WI38 (cell line): ENCODE data around the gene SYNDIG1.

Experiments
- H3K4me3 ChIP-seq: 2 replicates; pipeline ENCODE4 v1.5.1; 2011; ENCODE audit warnings: low read depth, mild to moderate bottlenecking, control low read depth, low read length
- TF ChIP-seq, protein P1 (sequence below): IDR thresholded peaks from 2 replicates; pipeline ENCODE4 v1.5.1; 2012; ENCODE audit warnings: low read depth, mild to moderate bottlenecking, control low read depth, low read length

Gene SYNDIG1

DNA sequence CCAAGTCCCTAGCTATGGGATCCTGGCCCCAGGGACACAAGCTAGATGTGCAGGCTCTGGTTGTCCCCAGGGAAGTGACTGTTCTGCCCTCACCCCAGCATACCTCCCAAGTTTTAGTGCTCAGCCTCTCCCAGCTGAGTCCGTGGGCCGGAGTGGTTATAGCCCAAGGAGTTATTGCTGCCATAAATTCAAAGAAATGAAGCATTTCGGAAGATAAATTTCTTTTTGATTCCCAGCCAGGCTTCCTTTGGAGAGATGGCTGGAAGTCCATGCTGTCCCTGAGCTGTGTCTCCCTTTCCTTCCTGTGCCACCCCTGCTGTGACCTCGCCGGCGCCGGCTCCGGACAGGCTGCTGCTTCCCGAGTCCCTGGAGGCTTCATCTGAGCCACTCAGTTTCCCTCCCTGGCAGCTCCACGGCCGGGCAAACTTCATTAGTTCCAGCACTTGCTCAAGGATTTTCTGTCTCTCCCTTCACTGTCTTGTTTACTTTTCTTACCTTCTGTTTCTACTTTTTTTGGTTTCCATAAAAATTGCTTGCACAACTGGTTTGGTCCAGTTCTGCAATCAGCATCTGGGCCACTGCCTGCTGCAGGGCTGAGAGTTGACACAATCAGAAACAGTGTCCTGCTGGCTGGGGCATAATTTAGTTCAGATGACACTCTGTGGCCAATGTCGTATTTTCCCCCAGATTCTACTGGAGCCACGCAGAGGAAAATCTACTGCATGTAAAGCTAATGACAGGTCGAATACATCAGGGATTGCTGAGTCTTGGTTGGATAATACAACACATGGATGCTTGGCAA lies 225.5 kb downstream of the SYNDIG1 start:
- H3K4me3 ChIP-seq: no peak overlapping the region
- TF ChIP-seq, protein P1, sequence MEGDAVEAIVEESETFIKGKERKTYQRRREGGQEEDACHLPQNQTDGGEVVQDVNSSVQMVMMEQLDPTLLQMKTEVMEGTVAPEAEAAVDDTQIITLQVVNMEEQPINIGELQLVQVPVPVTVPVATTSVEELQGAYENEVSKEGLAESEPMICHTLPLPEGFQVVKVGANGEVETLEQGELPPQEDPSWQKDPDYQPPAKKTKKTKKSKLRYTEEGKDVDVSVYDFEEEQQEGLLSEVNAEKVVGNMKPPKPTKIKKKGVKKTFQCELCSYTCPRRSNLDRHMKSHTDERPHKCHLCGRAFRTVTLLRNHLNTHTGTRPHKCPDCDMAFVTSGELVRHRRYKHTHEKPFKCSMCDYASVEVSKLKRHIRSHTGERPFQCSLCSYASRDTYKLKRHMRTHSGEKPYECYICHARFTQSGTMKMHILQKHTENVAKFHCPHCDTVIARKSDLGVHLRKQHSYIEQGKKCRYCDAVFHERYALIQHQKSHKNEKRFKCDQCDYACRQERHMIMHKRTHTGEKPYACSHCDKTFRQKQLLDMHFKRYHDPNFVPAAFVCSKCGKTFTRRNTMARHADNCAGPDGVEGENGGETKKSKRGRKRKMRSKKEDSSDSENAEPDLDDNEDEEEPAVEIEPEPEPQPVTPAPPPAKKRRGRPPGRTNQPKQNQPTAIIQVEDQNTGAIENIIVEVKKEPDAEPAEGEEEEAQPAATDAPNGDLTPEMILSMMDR: no peak

GRCh38 chr20:24695529-24696225 lies 226.2 kb downstream of the SYNDIG1 start:
- TF ChIP-seq, protein P1: no peak
- no peak overlapping the region for H3K4me3 ChIP-seq

- TF ChIP-seq, protein P1: no peak
- H3K4me3 ChIP-seq: no peak overlapping the region
Observed at GRCh38 chr20:24696396-24696795, 227.0 kb downstream of the SYNDIG1 start.

DNA sequence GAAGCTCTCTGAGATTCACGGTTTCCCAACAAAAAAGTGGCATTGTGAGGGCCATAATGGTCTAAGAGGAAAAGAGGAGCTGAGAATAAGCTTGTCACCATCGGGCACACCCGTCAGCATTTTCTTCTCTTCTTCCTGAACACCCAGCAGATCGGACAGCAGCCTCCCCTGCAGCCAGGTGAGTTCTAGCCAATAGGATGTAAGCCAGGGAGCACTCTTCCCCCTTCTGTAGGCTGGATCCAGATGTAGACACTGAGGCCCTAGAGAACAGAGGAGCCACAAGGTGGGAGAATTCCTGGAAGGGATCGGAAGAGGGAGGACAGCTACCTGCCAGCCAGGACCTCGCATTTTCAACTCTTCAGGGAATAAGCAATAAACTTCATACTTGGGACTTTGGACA lies 228.0 kb downstream of the SYNDIG1 start:
- no peak overlapping the region for H3K4me3 ChIP-seq
- TF ChIP-seq, protein P1: no peak

GRCh38 chr20:24698189-24698588 lies 228.8 kb downstream of the SYNDIG1 start:
- no peak overlapping the region for H3K4me3 ChIP-seq
- TF ChIP-seq, protein P1: no peak

DNA sequence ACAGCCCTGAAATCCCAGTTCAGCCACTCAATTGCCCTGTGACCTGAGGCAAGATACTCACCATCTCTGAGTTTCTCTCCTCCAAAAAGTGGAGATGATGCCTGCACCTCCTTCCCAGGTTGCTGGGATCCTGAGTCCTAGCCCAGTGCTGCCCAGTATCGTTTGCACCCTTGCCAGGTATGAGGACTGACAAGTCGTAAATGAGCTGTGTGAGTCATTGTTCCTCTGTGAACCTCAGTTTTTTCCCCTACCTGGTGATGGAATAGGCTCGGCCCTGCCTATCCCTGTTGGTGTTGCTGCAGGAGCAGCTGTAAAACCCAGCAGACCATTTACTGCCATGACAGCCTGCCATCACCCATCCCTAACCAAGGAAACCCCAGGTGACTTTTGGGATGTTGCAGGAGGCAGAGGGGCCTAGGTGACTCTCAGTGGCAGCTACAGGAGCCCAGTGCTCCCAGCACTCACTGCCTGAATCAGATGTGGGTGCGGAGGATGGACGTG lies 229.3 kb downstream of the SYNDIG1 start:
- H3K4me3 ChIP-seq: no peak overlapping the region
- TF ChIP-seq, protein P1: no peak
